ENCODE results near the gene ATP11A.

Gene ATP11A

GRCh38 chr13:112692104-112692503 lies 2.3 kb downstream of the ATP11A start:
- TF ChIP-seq, protein P1, sequence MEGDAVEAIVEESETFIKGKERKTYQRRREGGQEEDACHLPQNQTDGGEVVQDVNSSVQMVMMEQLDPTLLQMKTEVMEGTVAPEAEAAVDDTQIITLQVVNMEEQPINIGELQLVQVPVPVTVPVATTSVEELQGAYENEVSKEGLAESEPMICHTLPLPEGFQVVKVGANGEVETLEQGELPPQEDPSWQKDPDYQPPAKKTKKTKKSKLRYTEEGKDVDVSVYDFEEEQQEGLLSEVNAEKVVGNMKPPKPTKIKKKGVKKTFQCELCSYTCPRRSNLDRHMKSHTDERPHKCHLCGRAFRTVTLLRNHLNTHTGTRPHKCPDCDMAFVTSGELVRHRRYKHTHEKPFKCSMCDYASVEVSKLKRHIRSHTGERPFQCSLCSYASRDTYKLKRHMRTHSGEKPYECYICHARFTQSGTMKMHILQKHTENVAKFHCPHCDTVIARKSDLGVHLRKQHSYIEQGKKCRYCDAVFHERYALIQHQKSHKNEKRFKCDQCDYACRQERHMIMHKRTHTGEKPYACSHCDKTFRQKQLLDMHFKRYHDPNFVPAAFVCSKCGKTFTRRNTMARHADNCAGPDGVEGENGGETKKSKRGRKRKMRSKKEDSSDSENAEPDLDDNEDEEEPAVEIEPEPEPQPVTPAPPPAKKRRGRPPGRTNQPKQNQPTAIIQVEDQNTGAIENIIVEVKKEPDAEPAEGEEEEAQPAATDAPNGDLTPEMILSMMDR (IDR thresholded peaks at IDR 0.05; ENCODE audit: low read depth, low read length) = no peak
- TF ChIP-seq EZH2phosphoT487 (IDR thresholded peaks at IDR 0.05; ENCODE audit: low read depth) = no peak
- Histone ChIP-seq H3K4me3 (ENCODE audit: low read length) (peak overlapping the region; percentile 82), H3K4me1 (ENCODE audit: low read length) (peaks cover 32% of the 10 kb centered on the region), H3K27me3 (ENCODE audit: low read depth, low read length) (no peaks in the 10 kb centered on the region), H3K79me2 (ENCODE audit: low read length) (peaks cover 66% of the 10 kb centered on the region), H3K36me3 (replicated peaks; ENCODE audit: low read depth, low read length) (no peaks in the 10 kb centered on the region), H3K9ac (ENCODE audit: low read length) (peak overlapping the region; percentile 92), H4K20me1 (ENCODE audit: insufficient read depth, low read length) (peaks cover 52% of the 10 kb centered on the region), H3K4me2 (ENCODE audit: low read length) (peak overlapping the region; percentile 72), H3K27ac (ENCODE audit: low read length) (no peak overlapping the region), H3K9me3 (ENCODE audit: insufficient read depth, low read length) (no peaks in the 10 kb centered on the region), H2AFZ (ENCODE audit: low read depth, low read length) (no peak overlapping the region)

DNA sequence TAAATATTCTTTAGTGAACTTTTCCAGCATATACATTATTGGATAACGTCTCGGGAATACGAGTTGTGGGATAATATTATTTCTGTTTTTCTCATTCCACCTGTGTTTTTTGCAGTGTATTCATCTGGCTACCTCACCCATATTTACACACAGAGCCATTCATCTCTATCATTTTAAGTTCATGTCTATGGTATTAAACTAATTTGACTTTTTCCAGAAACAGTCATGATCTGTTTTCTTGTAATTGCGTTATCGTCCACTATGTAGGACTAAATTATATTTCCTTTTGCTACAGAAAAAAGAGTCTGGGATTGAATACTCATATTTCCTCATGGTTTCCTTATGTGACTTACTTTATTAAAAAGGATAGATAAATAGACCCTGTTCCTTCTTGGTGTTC lies 2.7 kb downstream of the ATP11A start:
- Histone ChIP-seq H3K27ac (ENCODE audit: low read length) (no peak overlapping the region), H3K4me3 (ENCODE audit: low read length) (no peak overlapping the region), H3K27me3 (ENCODE audit: low read depth, low read length) (no peaks in the 10 kb centered on the region), H3K79me2 (ENCODE audit: low read length) (peaks cover 67% of the 10 kb centered on the region), H3K4me2 (ENCODE audit: low read length) (no peak overlapping the region), H2AFZ (ENCODE audit: low read depth, low read length) (no peak overlapping the region), H3K9me3 (ENCODE audit: insufficient read depth, low read length) (no peaks in the 10 kb centered on the region), H3K36me3 (replicated peaks; ENCODE audit: low read depth, low read length) (no peaks in the 10 kb centered on the region), H3K4me1 (ENCODE audit: low read length) (peaks cover 32% of the 10 kb centered on the region), H4K20me1 (ENCODE audit: insufficient read depth, low read length) (peaks cover 52% of the 10 kb centered on the region), H3K9ac (ENCODE audit: low read length) (no peak overlapping the region)
- TF ChIP-seq, protein P1 (IDR thresholded peaks at IDR 0.05; ENCODE audit: low read depth, low read length) = no peak
- TF ChIP-seq EZH2phosphoT487 (IDR thresholded peaks at IDR 0.05; ENCODE audit: low read depth) = no peak

- TF ChIP-seq EZH2phosphoT487 (IDR thresholded peaks at IDR 0.05; ENCODE audit: low read depth) = no peak
- TF ChIP-seq, protein P1 (IDR thresholded peaks at IDR 0.05; ENCODE audit: low read depth, low read length) = no peak
- Histone ChIP-seq H3K4me1 (ENCODE audit: low read length) (peaks cover 28% of the 10 kb centered on the region), H3K4me3 (ENCODE audit: low read length) (no peak overlapping the region), H3K27ac (ENCODE audit: low read length) (no peak overlapping the region), H3K36me3 (replicated peaks; ENCODE audit: low read depth, low read length) (no peaks in the 10 kb centered on the region), H2AFZ (ENCODE audit: low read depth, low read length) (no peak overlapping the region), H3K9ac (ENCODE audit: low read length) (no peak overlapping the region), H3K79me2 (ENCODE audit: low read length) (peaks cover 78% of the 10 kb centered on the region), H3K27me3 (ENCODE audit: low read depth, low read length) (no peaks in the 10 kb centered on the region), H3K4me2 (ENCODE audit: low read length) (0 out of 2 replicates have a peak overlapping the region, but pooled peaks have one; percentile 25), H4K20me1 (ENCODE audit: insufficient read depth, low read length) (peaks cover 56% of the 10 kb centered on the region), H3K9me3 (ENCODE audit: insufficient read depth, low read length) (no peaks in the 10 kb centered on the region)
Measured at GRCh38 chr13:112693831-112694497, 4.1 kb downstream of the ATP11A start.

- H3K27me3 ChIP-seq (ENCODE audit: low read depth, low read length) = no peaks in the 10 kb centered on the region
- peaks cover 89% of the 10 kb centered on the region for H3K79me2 ChIP-seq (ENCODE audit: low read length)
- TF ChIP-seq EZH2phosphoT487 (IDR thresholded peaks at IDR 0.05; ENCODE audit: low read depth) = no peak
- TF ChIP-seq, protein P1 (IDR thresholded peaks at IDR 0.05; ENCODE audit: low read depth, low read length) = no peak
- no peak overlapping the region for H3K4me2 ChIP-seq (ENCODE audit: low read length)
- no peaks in the 10 kb centered on the region for H3K36me3 ChIP-seq (replicated peaks; ENCODE audit: low read depth, low read length)
- H4K20me1 ChIP-seq (ENCODE audit: insufficient read depth, low read length) = peaks cover 65% of the 10 kb centered on the region
- H3K4me3 ChIP-seq (ENCODE audit: low read length) = no peak overlapping the region
- H3K9ac ChIP-seq (ENCODE audit: low read length) = no peak overlapping the region
- H3K9me3 ChIP-seq (ENCODE audit: insufficient read depth, low read length) = no peaks in the 10 kb centered on the region
- H3K27ac ChIP-seq (ENCODE audit: low read length) = no peak overlapping the region
- H3K4me1 ChIP-seq (ENCODE audit: low read length) = peaks cover 24% of the 10 kb centered on the region
- no peak overlapping the region for H2AFZ ChIP-seq (ENCODE audit: low read depth, low read length)
Measured at GRCh38 chr13:112695121-112695520, 5.3 kb downstream of the ATP11A start.
